Neural progenitor cell (in vitro differentiated cells): ENCODE measurements around the gene HS2ST1.

Experiments
- CTCF ChIP-seq: fragments of 200-600 bp; sonication (generic); IDR thresholded peaks from 2 replicates; pipeline ENCODE4 v1.5.1; 2017; ENCODE audit warnings: antibody characterized with exemption, mild to moderate bottlenecking
- EZH2phosphoT487 ChIP-seq: fragments of 200-600 bp; sonication (generic); IDR thresholded peaks from 2 replicates; pipeline ENCODE4 v1.6.1; 2017; ENCODE audit warnings: antibody characterized with exemption

DNA sequence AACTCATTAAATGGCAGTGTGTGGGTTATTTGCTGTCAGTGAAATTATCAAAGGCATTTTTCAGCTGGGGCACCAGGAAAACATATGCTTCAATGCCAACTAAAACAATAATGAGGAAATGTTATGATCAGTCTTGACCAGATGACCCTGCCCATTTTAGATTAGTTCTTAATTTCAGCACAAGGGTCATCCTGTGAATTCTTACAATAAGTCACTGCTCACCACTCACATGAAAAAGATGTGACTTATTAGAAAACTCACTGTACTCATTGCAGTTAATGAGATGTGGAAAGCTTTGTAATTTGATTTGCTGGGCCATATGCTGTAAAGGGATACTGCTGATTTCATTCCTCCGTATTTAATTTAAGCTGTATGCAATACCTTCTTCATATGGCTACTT is 235.7 kb downstream of the HS2ST1 start:
- no peak for TF ChIP-seq CTCF
- TF ChIP-seq EZH2phosphoT487, result no peak
